Activated gamma-delta T cell treated with Interleukin-2 at 50 U/mL for 16 hours (primary cell): ENCODE data around the gene MEOX1.
"Not testable (repeated sequence)": the region's sequence is repeated elsewhere in the genome, so short reads cannot be mapped to it uniquely, and the experiment has no call there.

ENCODE experiments used
- DNase-seq: peaks from one replicate; pipeline ENCODE4 v3.0.0-alpha.2; 2020

The MEOX1 gene

GRCh38 chr17:43615330-43616028, 46.2 kb downstream of the MEOX1 start:
- no peak for DNase-seq

- DNase-seq = no peak
These were observed 47.2 kb downstream of the MEOX1 start for GRCh38 chr17:43614561-43614960.

GRCh38 chr17:43613917-43614316, 47.8 kb downstream of the MEOX1 start:
- no peak for DNase-seq

- DNase-seq = no peak
These were observed 49.2 kb downstream of the MEOX1 start for GRCh38 chr17:43612515-43612914.

GRCh38 chr17:43611230-43611969, 50.3 kb downstream of the MEOX1 start:
- no peak for DNase-seq

GRCh38 chr17:43609613-43610385, 51.9 kb downstream of the MEOX1 start:
- no peak for DNase-seq

GRCh38 chr17:43608313-43608712, 53.4 kb downstream of the MEOX1 start:
- no peak for DNase-seq

GRCh38 chr17:43604549-43604948, 57.2 kb downstream of the MEOX1 start:
- no peak for DNase-seq

GRCh38 chr17:43603321-43603720, 58.4 kb downstream of the MEOX1 start:
- no peak for DNase-seq

GRCh38 chr17:43602556-43602955, 59.2 kb downstream of the MEOX1 start:
- not testable (repeated sequence) for DNase-seq

- no peak for DNase-seq
These were observed 60.3 kb downstream of the MEOX1 start for GRCh38 chr17:43601280-43602039.

GRCh38 chr17:43599835-43600234, 61.9 kb downstream of the MEOX1 start:
- no peak for DNase-seq

GRCh38 chr17:43599046-43599395, 62.7 kb downstream of the MEOX1 start:
- DNase-seq = no peak

- DNase-seq = no peak
These were observed 63.2 kb downstream of the MEOX1 start for GRCh38 chr17:43598357-43599045.

GRCh38 chr17:43597624-43598356, 63.9 kb downstream of the MEOX1 start:
- no peak for DNase-seq

- DNase-seq = no peak
These were observed 66.3 kb downstream of the MEOX1 start for GRCh38 chr17:43595466-43595865.

- DNase-seq = no peak
These were observed 69.8 kb downstream of the MEOX1 start for GRCh38 chr17:43591779-43592562.

GRCh38 chr17:43591001-43591400, 70.7 kb downstream of the MEOX1 start:
- no peak for DNase-seq
